Fibroblast of pulmonary artery (primary cell): ENCODE results near the gene SELENOO.

ENCODE experiments used
- DNase-seq: peaks from one replicate; pipeline ENCODE4 v3.0.0-alpha.2; 2010; ENCODE audit warnings: low read depth
- H3K4me3 ChIP-seq: replicated peaks from 2 replicates; pipeline ENCODE4 v1.5.1; 2011; ENCODE audit warnings: low read depth, mild to moderate bottlenecking, control low read depth, low read length, moderate library complexity
- CTCF ChIP-seq: IDR thresholded peaks from 2 replicates; pipeline ENCODE4 v1.5.1; 2011; ENCODE audit warnings: mild to moderate bottlenecking, control low read depth, low read length, inconsistent platforms; ENCODE audit errors: missing control alignments

SELENOO gene

GRCh38 chr22:50227579-50228215 lies 26.9 kb downstream of the SELENOO start:
- H3K4me3 ChIP-seq, result no peak overlapping the region
- TF ChIP-seq CTCF, result no peak
- DNase-seq, result no peak

GRCh38 chr22:50228366-50228765 lies 27.6 kb downstream of the SELENOO start:
- no peak overlapping the region for H3K4me3 ChIP-seq
- no peak for DNase-seq
- TF ChIP-seq CTCF, result no peak

GRCh38 chr22:50229370-50229769 lies 28.6 kb downstream of the SELENOO start:
- no peak for DNase-seq
- no peak for TF ChIP-seq CTCF
- no peak overlapping the region for H3K4me3 ChIP-seq

- no peak for TF ChIP-seq CTCF
- H3K4me3 ChIP-seq, result no peak overlapping the region
- DNase-seq, result no peak
Observed at GRCh38 chr22:50232481-50233151, 31.8 kb downstream of the SELENOO start.

- H3K4me3 ChIP-seq, result no peak overlapping the region
- TF ChIP-seq CTCF, result no peak
- DNase-seq, result no peak
Observed at GRCh38 chr22:50233223-50233622, 32.4 kb downstream of the SELENOO start.

GRCh38 chr22:50236731-50237409 lies 36.1 kb downstream of the SELENOO start:
- no peak overlapping the region for H3K4me3 ChIP-seq
- peak; percentile 44 for DNase-seq
- peak; percentile 46 for TF ChIP-seq CTCF
